GM19193 (cell line): ENCODE data around the gene CHMP6.

Source experiments
- POLR2A ChIP-seq: IDR thresholded peaks from 4 replicates; pipeline ENCODE4 v1.6.1; 2011; ENCODE audit not compliant: insufficient read depth, insufficient read length; ENCODE audit errors: extremely low read depth

CHMP6 gene

DNA sequence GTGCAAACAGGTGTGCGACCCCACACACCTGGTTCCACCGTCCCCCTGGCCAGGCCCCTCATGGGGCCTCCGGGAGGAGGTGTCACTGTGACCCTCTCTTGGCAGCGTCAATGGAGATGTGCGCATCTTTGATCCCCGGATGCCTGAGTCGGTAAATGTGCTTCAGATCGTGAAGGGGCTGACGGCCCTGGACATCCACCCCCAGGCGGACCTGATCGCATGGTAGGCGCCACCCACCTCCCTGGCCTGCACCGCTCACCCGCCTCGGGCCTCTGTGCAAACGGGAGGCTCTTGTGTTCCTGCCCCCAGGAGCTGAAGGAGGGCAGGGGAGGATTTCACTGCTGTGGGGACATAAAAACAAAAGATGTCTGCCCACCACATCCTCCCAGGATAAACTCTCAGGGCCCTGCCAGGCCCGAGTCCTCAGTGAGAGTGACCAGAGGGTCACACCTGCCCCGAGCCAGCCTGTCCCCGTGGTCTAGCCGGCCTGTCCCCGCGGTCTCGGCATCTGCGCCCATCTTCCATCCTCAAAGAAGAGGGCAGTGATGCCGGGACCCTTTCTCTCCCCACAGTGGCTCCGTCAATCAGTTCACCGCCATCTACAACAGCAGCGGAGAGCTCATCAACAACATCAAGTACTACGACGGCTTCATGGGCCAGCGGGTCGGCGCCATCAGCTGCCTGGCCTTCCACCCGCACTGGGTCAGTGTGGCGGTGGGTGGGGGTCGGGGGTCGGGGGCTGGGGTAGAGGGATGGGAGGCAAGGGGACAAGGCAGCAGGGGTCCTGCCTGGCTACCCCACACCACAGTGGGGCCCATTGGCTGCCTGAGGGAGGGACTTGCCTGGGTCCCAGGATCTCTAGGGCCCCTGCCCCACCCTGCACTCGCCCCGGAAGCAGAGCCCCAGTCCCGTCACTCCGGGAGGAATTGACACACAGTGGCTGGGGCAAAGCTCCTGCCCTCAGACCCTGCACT is 29.0 kb upstream of the CHMP6 start:
- no peak for TF ChIP-seq POLR2A

DNA sequence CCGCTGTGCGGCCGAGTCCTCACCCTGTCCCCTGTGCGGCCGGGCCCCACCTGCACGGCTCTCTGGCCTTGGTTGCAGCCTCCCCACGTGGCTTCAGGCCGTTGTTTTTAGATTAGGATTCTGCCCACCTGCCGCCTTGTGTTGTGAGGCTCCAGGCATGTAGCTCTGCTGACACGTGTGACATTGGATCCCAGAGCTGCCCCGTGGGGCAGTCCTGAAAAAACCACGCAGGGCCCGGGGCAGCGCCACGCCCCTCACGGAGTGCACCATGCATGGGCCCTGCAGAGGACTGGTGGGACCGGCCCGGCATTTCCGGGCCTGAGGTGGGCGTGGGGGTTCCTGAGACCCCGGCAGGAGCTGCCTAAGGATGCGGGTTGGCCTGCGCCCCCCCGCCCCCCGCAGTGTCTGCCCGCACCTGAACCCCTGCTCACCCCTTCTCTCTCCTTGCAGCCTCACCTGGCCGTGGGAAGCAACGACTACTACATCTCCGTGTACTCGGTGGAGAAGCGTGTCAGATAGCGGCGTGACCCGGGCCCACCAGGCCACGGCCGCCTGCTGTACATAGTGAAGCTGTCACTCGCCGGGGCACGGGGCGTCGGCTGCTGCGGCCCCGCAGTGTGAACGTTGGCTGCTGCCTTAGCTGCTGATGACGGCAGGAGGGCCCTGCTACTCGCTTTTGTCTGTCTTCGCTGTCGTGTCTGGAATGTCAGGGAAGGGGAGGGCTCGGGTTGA is 27.7 kb upstream of the CHMP6 start:
- TF ChIP-seq POLR2A, result no peak

- TF ChIP-seq POLR2A, result no peak
These were observed 27.1 kb upstream of the CHMP6 start for GRCh38 chr17:80964544-80964856.

DNA sequence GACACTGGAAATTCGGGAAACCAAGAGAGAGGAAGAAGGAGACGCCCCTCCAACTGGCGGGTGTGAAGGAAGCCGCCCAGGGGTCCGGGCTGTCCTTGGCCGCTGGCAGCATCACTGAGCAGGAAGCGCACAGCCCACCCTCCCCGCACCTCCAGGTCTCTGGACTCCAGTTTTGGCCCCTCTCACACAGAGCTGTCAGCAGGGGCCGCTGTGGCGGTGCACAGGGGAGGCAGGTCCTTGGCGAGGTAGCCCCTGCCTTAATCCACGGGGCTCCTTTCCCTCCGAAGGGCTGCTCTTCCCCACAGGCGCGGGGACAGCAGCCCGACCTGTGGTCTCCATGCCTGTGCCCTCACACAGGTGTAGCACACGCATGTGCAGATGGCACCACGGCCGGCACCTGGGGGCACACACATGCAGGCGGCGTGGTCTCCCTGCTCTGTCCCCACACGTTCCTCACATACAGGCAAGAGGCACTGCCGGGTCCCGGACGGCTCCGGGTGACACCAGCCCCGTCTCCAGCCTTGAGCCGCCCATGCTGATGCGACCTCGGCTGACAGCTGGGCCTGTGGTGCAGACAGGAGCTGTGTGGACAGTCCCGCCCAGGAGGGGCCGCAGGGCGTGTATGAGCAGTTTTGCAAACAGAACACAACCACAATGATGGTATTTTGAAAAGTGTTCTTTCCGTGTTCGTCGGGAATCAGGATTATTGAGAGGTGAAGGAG is 26.6 kb upstream of the CHMP6 start:
- TF ChIP-seq POLR2A, result no peak

DNA sequence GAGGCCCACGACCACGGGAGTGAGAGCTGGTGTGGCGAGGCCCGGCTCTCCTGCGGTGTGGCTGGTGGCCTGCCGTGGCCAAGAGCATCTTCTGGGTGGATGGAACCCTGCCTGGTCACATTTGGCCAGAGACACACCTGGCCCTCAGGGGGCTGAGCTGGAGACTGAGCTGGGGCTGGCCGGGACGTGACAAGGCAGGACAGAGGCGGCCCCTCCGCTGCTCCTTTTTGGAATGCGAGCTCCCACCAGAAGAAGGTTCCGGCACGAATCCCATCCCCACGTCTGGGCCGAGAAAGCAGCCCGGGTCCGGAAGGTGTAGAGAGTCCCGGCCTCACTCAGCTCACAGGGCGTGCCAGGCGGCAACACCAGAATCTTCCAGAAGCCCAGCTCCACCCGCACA is 26.0 kb upstream of the CHMP6 start:
- TF ChIP-seq POLR2A, result no peak

DNA sequence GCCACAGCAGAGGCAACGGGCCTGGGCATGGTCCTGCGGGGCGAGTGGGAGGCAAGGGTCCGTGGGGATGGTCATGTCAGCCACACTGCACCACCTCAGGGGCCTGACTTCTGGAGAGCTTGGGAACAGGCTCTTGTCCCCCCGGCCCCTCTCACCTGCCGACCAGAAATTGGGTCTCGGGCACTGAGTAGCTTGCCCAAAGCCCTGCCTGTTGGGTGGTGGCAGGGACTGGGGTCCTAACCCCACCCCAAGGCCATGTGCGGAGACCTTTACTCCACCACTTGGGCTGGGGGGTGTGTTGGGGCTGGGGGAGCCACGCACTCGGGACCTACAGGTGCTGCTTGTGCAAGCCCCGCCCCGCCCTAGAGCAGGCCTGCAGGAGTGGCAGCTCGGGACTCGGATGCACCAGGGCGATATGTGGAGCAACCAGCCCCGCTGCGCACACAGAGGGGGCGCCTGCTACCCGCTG is 24.2 kb upstream of the CHMP6 start:
- no peak for TF ChIP-seq POLR2A

DNA sequence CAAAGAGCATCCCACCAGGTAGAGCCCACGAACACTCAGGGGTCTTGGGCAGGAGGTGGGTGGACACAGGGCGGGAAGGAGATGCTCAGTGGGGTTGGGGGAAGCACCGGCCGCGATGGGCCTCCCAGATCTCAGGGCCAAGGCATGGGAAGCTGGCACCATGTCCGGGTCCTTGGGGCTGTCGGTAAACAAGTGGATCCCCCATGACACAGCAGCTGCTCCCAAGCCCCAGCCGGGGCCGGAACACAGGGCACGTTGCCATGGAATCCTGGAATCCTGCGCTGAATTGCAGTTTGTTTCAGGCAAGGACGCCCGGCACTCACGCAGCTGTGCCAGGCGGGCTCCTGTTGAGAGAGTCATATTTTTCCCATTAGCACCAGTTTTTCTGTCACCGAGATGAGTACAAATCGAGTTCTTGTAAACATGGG is 23.0 kb upstream of the CHMP6 start:
- TF ChIP-seq POLR2A, result no peak

- TF ChIP-seq POLR2A, result no peak
These were observed 22.5 kb upstream of the CHMP6 start for GRCh38 chr17:80969030-80969673.

DNA sequence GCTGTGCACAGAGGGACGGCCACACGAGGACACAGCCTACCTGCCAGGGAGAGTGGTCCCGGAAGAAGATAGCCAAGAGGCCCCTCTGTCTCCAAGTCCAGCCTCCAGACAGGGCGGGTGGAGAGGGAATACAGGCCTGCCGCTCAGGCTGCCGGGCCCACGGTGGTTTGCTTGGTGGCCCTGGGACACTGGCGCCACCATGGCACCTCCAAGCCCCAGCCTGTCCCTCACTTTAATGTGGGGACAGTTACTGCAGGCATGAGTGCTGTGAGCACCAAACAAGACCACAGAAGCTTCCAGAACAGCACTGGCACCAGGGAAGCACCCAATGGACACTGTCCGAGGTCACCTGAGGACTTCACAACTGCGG is 22.0 kb upstream of the CHMP6 start:
- no peak for TF ChIP-seq POLR2A

- peak; percentile 18 for TF ChIP-seq POLR2A
These were observed 21.4 kb upstream of the CHMP6 start for GRCh38 chr17:80970044-80970761.

- TF ChIP-seq POLR2A, result no peak
These were observed 20.6 kb upstream of the CHMP6 start for GRCh38 chr17:80970762-80971703.

GRCh38 chr17:80971704-80972304 is 19.8 kb upstream of the CHMP6 start:
- TF ChIP-seq POLR2A, result no peak

GRCh38 chr17:80976701-80977100 is 14.9 kb upstream of the CHMP6 start:
- TF ChIP-seq POLR2A, result no peak
